Esophagus squamous epithelium (tissue), 5 donors: ENCODE measurements around the gene CALCR. TPM values are rescaled to one million over a fixed set of nuclear protein-coding genes. Genes with fewer than 3 reads are reported as not detected.

Experiments used
- DNase-seq: peaks from one replicate; lab custom pipeline; 2025; lab: John Stamatoyannopoulos, UW
- H3K27ac ChIP-seq, 4 donors: fragments of 200-600 bp; sonication (generic); one replicate each; pipeline ENCODE4 v1.5.1; 2016 to 2019; ENCODE audit warnings: mild to moderate bottlenecking in 1 of 4
- H3K27me3 ChIP-seq, 4 donors: fragments of 200-600 bp; sonication (generic); 1 replicate in 3 of 4; 2 replicates in 1 of 4; pipeline versions ENCODE4 v1.5.1 to v1.6.0; 2017 to 2021; ENCODE audit warnings: antibody characterized with exemption in 1 of 4
- H3K36me3 ChIP-seq, 3 donors: fragments of 200-600 bp; sonication (generic); one replicate each; pipeline ENCODE4 v1.5.1; 2016 to 2019
- H3K4me1 ChIP-seq, 3 donors: fragments of 200-600 bp; sonication (generic); one replicate each; pipeline ENCODE4 v1.5.1; 2017 to 2019
- H3K4me3 ChIP-seq, 4 donors: fragments of 200-600 bp; sonication (generic); 1 replicate in 3 of 4; 2 replicates in 1 of 4; pipeline ENCODE4 v1.5.1; 2016 to 2019; ENCODE audit warnings: mild to moderate bottlenecking in 2 of 4, moderate library complexity in 1 of 4
- H3K9me3 ChIP-seq, 3 donors: fragments of 200-600 bp; sonication (generic); one replicate each; pipeline ENCODE4 v1.5.1; 2016 to 2019
- CTCF ChIP-seq, 6 experiments: fragments of 450-650 bp in 4 of 6; fragments of 200-600 bp in 2 of 6; sonication (generic) in 2 of 6; IDR thresholded peaks; one replicate each; pipeline ENCODE4 v1.5.1; 2016 to 2019; ENCODE audit warnings: antibody characterized with exemption in 6 of 6, mild to moderate bottlenecking in 4 of 6, moderate library complexity in 4 of 6
- POLR2A ChIP-seq, 4 donors: fragments of 450-650 bp; IDR thresholded peaks; one replicate each; pipeline ENCODE4 v1.6.1; 2017; ENCODE audit warnings: antibody characterized with exemption in 4 of 4, mild to moderate bottlenecking in 4 of 4, moderate library complexity in 3 of 4
- WGBS, 2 donors: methylation state at CpG; one replicate each; pipeline ENCODE4 v1.1.5; 2018; 5-methylcytosine and 5-hydroxymethylcytosine counted together
- intact Hi-C: fragments of 100-400 bp; cut with DNase I; formaldehyde crosslinking; loops from one replicate; pipeline ENCODE4 v1.15.0; 2022
- small RNA-seq, 4 donors: library from RNA; depleted of rRNA; stranded (forward); fragments of <200 nt; gene quantifications; one replicate each; pipeline ENCODE3, GENCODE V24; 2016
- total RNA-seq, 4 donors: library from RNA; depleted of rRNA; stranded (reverse); fragments of >200 nt; gene quantifications; one replicate each; pipeline ENCODE4 v1.1.0, GENCODE V29; 2016
- donor health status: DM: yes; HTN: yes; CAD: no.

CALCR gene
- total RNA-seq, 4 donors from 2014 or later, result 0.19 TPM; not detected in 3

- Histone ChIP-seq H3K4me3 (no peak overlapping the region), H3K9me3 (no peaks in the 10 kb centered on the region), H3K36me3 (no peaks in the 10 kb centered on the region), H3K27me3 (no peaks in the 10 kb centered on the region), H3K27ac (no peak overlapping the region), H3K4me1 (no peaks in the 10 kb centered on the region)
- DNase-seq, result no peak
- intact Hi-C loops, result no loop called here
- no peak for TF ChIP-seq CTCF (IDR thresholded peaks at IDR 0.05)
- no peak for TF ChIP-seq POLR2A (IDR thresholded peaks at IDR 0.05)
- 88 to 92% methylated on average over 3 of the region's 3 CpGs for WGBS, 2 donors
Observed at GRCh38 chr7:93382362-93382761, 192.2 kb downstream of the CALCR start.

GRCh38 chr7:93378131-93378760, 196.3 kb downstream of the CALCR start:
- intact Hi-C loops, result no loop called here

GRCh38 chr7:93375603-93376002, 198.9 kb downstream of the CALCR start:
- no peak overlapping the region for H3K27ac ChIP-seq
- H3K4me3 ChIP-seq, result no peak overlapping the region
- intact Hi-C loops, result no loop called here
- no peaks in the 10 kb centered on the region for H3K27me3 ChIP-seq
- no peak for TF ChIP-seq POLR2A (IDR thresholded peaks at IDR 0.05)
- TF ChIP-seq CTCF (IDR thresholded peaks at IDR 0.05), result no peak
- no peaks in the 10 kb centered on the region for H3K4me1 ChIP-seq
- DNase-seq, result no peak
- H3K36me3 ChIP-seq, result no peaks in the 10 kb centered on the region
- H3K9me3 ChIP-seq, result no peaks in the 10 kb centered on the region

More at GRCh38 chr7:93378131-93378760, 196.3 kb downstream of the CALCR start:
- Histone ChIP-seq H3K27ac (no peak overlapping the region), H3K36me3 (no peaks in the 10 kb centered on the region), H3K27me3 (no peaks in the 10 kb centered on the region), H3K4me3 (no peak overlapping the region), H3K4me1 (no peaks in the 10 kb centered on the region), H3K9me3 (no peaks in the 10 kb centered on the region)
- TF ChIP-seq POLR2A (IDR thresholded peaks at IDR 0.05), result no peak
- TF ChIP-seq CTCF (IDR thresholded peaks at IDR 0.05), result no peak
- WGBS, 2 donors, result 63 to 80% methylated on average over 6 of the region's 6 CpGs
- DNase-seq, result no peak

Small RNAs within 50 kb of the gene (small RNA-seq; reads per million reads assigned to genes)
- gene MIR489, result 0.15 to 0.64 (median 0.29) reads per million in 4 donors
- 0.09 to 0.89 (median 0.32) reads per million in 4 donors for gene MIR653
